SK-N-MC (cell line): ENCODE results near the gene SDK1.
A peak's percentile ranks its signal among the peaks of the same experiment; 100 is the strongest.
"Not testable (repeated sequence)": the region's sequence is repeated elsewhere in the genome, so short reads cannot be mapped to it uniquely, and the experiment has no call there.

ENCODE experiments used
- DNase-seq: peaks from one replicate; pipeline ENCODE4 v3.0.0-alpha.2; 2011; ENCODE audit warnings: low read depth, low spot score
- H3K27ac ChIP-seq: fragments of 200-600 bp; sonication (generic); 2 replicates; pipeline ENCODE4 v1.5.1; 2016; ENCODE audit warnings: mixed run types
- H3K36me3 ChIP-seq: fragments of 200-600 bp; sonication (generic); 2 replicates; pipeline ENCODE4 v1.6.1; 2017; ENCODE audit warnings: antibody characterized with exemption, low read length, mixed read lengths; ENCODE audit not compliant: insufficient read depth
- H3K4me3 ChIP-seq: fragments of 200-600 bp; sonication (generic); 2 replicates; pipeline ENCODE4 v1.5.1; 2016
- H3K9ac ChIP-seq: fragments of 200-600 bp; sonication (generic); 2 replicates; pipeline ENCODE4 v1.8.0; 2017; ENCODE audit warnings: mixed run types, mixed read lengths; ENCODE audit not compliant: insufficient read length
- H3K9me3 ChIP-seq: fragments of 200-600 bp; sonication (generic); 2 replicates; pipeline ENCODE4 v1.6.1; 2017; ENCODE audit warnings: low read depth, mild to moderate bottlenecking, antibody characterized with exemption, low read length, moderate library complexity, mixed read lengths
- EZH2 ChIP-seq: fragments of 200-600 bp; sonication (generic); IDR thresholded peaks from one replicate; pipeline ENCODE4 v1.6.1; 2017; ENCODE audit warnings: antibody characterized with exemption
- FOXP2 ChIP-seq: optimal IDR thresholded peaks from 2 replicates; pipeline ENCODE3; 2011; ENCODE audit warnings: mild to moderate bottlenecking, moderate library complexity; ENCODE audit not compliant: insufficient read depth; ENCODE audit errors: extremely low read length, control extremely low read depth
- POLR2AphosphoS5 ChIP-seq: IDR thresholded peaks from 2 replicates; pipeline ENCODE4 v1.6.1; 2012; ENCODE audit warnings: mild to moderate bottlenecking, low read depth, low read length, borderline replicate concordance

SDK1 gene

GRCh38 chr7:4215176-4215720 is 914.2 kb downstream of the SDK1 start:
- TF ChIP-seq EZH2 (no peak), FOXP2 (no peak), POLR2AphosphoS5 (no peak)

GRCh38 chr7:4216016-4216415 is 915.0 kb downstream of the SDK1 start:
- no peak overlapping the region for H3K27ac ChIP-seq
- H3K9ac ChIP-seq: no peak overlapping the region
- no peaks in the 10 kb centered on the region for H3K9me3 ChIP-seq
- H3K4me3 ChIP-seq: peak overlapping the region; percentile 34
- TF ChIP-seq EZH2: no peak
- TF ChIP-seq FOXP2: peak; percentile 47
- no peak for DNase-seq
- H3K36me3 ChIP-seq: no peaks in the 10 kb centered on the region; the same call in 1 of the 2 replicates

More at GRCh38 chr7:4215176-4215720, 914.2 kb downstream of the SDK1 start:
- H3K27ac ChIP-seq: no peak overlapping the region
- H3K4me3 ChIP-seq: no peak overlapping the region
- H3K9me3 ChIP-seq: no peaks in the 10 kb centered on the region
- DNase-seq: no peak
- no peaks in the 10 kb centered on the region for H3K36me3 ChIP-seq
- H3K9ac ChIP-seq: no peak overlapping the region

GRCh38 chr7:4217126-4217660 is 916.1 kb downstream of the SDK1 start:
- not testable (repeated sequence) for H3K27ac ChIP-seq, H3K9me3 ChIP-seq, H3K9ac ChIP-seq, H3K36me3 ChIP-seq, DNase-seq, H3K4me3 ChIP-seq

GRCh38 chr7:4218481-4218880 is 917.4 kb downstream of the SDK1 start:
- no peaks in the 10 kb centered on the region for H3K9me3 ChIP-seq
- H3K27ac ChIP-seq: no peak overlapping the region
- H3K9ac ChIP-seq: no peak overlapping the region
- DNase-seq: no peak
- TF ChIP-seq POLR2AphosphoS5 (no peak), EZH2 (no peak), FOXP2 (no peak)
- H3K4me3 ChIP-seq: no peak overlapping the region
- H3K36me3 ChIP-seq: peaks cover 7% of the 10 kb centered on the region

GRCh38 chr7:4220011-4220410 is 919.0 kb downstream of the SDK1 start:
- DNase-seq: no peak
- peaks cover 13% of the 10 kb centered on the region for H3K36me3 ChIP-seq
- no peak for TF ChIP-seq POLR2AphosphoS5
- TF ChIP-seq EZH2: no peak
- TF ChIP-seq FOXP2: no peak
- H3K27ac ChIP-seq: no peak overlapping the region
- H3K4me3 ChIP-seq: no peak overlapping the region
- H3K9ac ChIP-seq: no peak overlapping the region
- no peaks in the 10 kb centered on the region for H3K9me3 ChIP-seq

GRCh38 chr7:4221043-4221442 is 920.0 kb downstream of the SDK1 start:
- no peaks in the 10 kb centered on the region for H3K9me3 ChIP-seq
- no peak for DNase-seq
- no peak overlapping the region for H3K4me3 ChIP-seq
- peaks cover 13% of the 10 kb centered on the region for H3K36me3 ChIP-seq
- no peak overlapping the region for H3K27ac ChIP-seq
- TF ChIP-seq POLR2AphosphoS5 (no peak), EZH2 (no peak), FOXP2 (no peak)
- no peak overlapping the region for H3K9ac ChIP-seq

- Histone ChIP-seq H3K9ac (no peak overlapping the region), H3K9me3 (no peaks in the 10 kb centered on the region), H3K27ac (no peak overlapping the region), H3K36me3 (peaks cover 13% of the 10 kb centered on the region), H3K4me3 (no peak overlapping the region)
- no peak for DNase-seq
- TF ChIP-seq POLR2AphosphoS5 (no peak), FOXP2 (no peak), EZH2 (no peak)
Measured at GRCh38 chr7:4222676-4223075, 921.6 kb downstream of the SDK1 start.

GRCh38 chr7:4225361-4225771 is 924.3 kb downstream of the SDK1 start:
- no peak for DNase-seq
- no peak overlapping the region for H3K4me3 ChIP-seq
- H3K36me3 ChIP-seq: peaks cover 13% of the 10 kb centered on the region
- TF ChIP-seq POLR2AphosphoS5: no peak
- TF ChIP-seq FOXP2: no peak
- TF ChIP-seq EZH2: no peak
- no peak overlapping the region for H3K27ac ChIP-seq
- H3K9ac ChIP-seq: no peak overlapping the region
- no peaks in the 10 kb centered on the region for H3K9me3 ChIP-seq

GRCh38 chr7:4225881-4226523 is 925.0 kb downstream of the SDK1 start:
- Histone ChIP-seq H3K9me3 (no peaks in the 10 kb centered on the region), H3K4me3 (no peak overlapping the region), H3K9ac (no peak overlapping the region), H3K27ac (peak overlapping the region; percentile 85), H3K36me3 (peaks cover 13% of the 10 kb centered on the region)
- no peak for TF ChIP-seq FOXP2
- no peak for TF ChIP-seq POLR2AphosphoS5
- no peak for DNase-seq
